Body of pancreas (tissue), 4 donors: ENCODE data around the gene TMEM72.

ENCODE experiments used
- CTCF ChIP-seq, 7 experiments: fragments of 450-650 bp in 4 of 7; fragments of 200-600 bp in 3 of 7; sonication (generic) in 3 of 7; IDR thresholded peaks; one replicate each; pipeline ENCODE4 v1.5.1; 2016 to 2019; ENCODE audit warnings: antibody characterized with exemption in 7 of 7
- POLR2A ChIP-seq, 3 donors: fragments of 450-650 bp; IDR thresholded peaks; one replicate each; pipeline ENCODE4 v1.6.1; 2016; ENCODE audit warnings: antibody characterized with exemption in 3 of 3, mild to moderate bottlenecking in 2 of 3

GRCh38 chr10:44895280-44895679 is 15.9 kb upstream of the TMEM72 start:
- TF ChIP-seq CTCF (IDR thresholded peaks at IDR 0.05) (no peak), POLR2A (IDR thresholded peaks at IDR 0.05) (no peak)
